HCT116 (cell line): ENCODE data around the gene RYR3.

Source experiments
- CEBPB ChIP-seq: IDR thresholded peaks from 2 replicates; pipeline ENCODE4 v1.6.1; 2012; ENCODE audit warnings: low read depth
- EGR1 ChIP-seq: IDR thresholded peaks from 2 replicates; pipeline ENCODE4 v1.6.1; 2012; ENCODE audit warnings: low read depth
- EZH2 ChIP-seq: fragments of 200-600 bp; sonication (generic); IDR thresholded peaks from 2 replicates; pipeline ENCODE4 v1.6.1; 2017; ENCODE audit warnings: antibody characterized with exemption, mixed run types
- EZH2phosphoT487 ChIP-seq: fragments of 200-600 bp; IDR thresholded peaks from 2 replicates; pipeline ENCODE4 v1.6.1; 2018; ENCODE audit warnings: antibody characterized with exemption, borderline replicate concordance
- FOSL1 ChIP-seq: IDR thresholded peaks from 2 replicates; pipeline ENCODE4 v1.6.1; 2012; ENCODE audit warnings: low read depth
- JUND ChIP-seq: IDR thresholded peaks from 2 replicates; pipeline ENCODE4 v1.6.1; 2012
- POLR2A ChIP-seq: IDR thresholded peaks from 2 replicates; pipeline ENCODE4 v1.7.0; 2011; ENCODE audit warnings: borderline replicate concordance; ENCODE audit not compliant: insufficient read depth, insufficient read length; ENCODE audit errors: extremely low read depth
- POLR2AphosphoS5 ChIP-seq: IDR thresholded peaks from 2 replicates; pipeline ENCODE4 v1.6.1; 2011; ENCODE audit warnings: mild to moderate bottlenecking, low read depth, low read length, moderate library complexity
- YY1 ChIP-seq: IDR thresholded peaks from 2 replicates; pipeline ENCODE4 v1.6.1; 2011; ENCODE audit warnings: low read length, low read depth, moderate library complexity, mild to moderate bottlenecking; ENCODE audit not compliant: insufficient replicate concordance; ENCODE audit errors: extremely low read depth
- TF ChIP-seq, protein P1 (sequence below), 3 experiments: fragments of 200-600 bp in 1 of 3; sonication (generic) in 1 of 3; IDR thresholded peaks in 2 of 3; conservative IDR thresholded peaks in 1 of 3; 2 replicates each; pipeline ENCODE4 v1.5.1; 2012 to 2017; ENCODE audit warnings: low read depth in 2 of 3, low read length in 2 of 3, antibody characterized with exemption in 1 of 3, borderline replicate concordance in 1 of 3, control low read depth in 1 of 3, mild to moderate bottlenecking in 1 of 3, mixed read lengths in 1 of 3, mixed run types in 1 of 3, moderate library complexity in 1 of 3; ENCODE audit not compliant: insufficient read depth in 1 of 3
- TF ChIP-seq, protein P2 (sequence below): IDR thresholded peaks from 2 replicates; pipeline ENCODE4 v1.6.1; 2012

DNA sequence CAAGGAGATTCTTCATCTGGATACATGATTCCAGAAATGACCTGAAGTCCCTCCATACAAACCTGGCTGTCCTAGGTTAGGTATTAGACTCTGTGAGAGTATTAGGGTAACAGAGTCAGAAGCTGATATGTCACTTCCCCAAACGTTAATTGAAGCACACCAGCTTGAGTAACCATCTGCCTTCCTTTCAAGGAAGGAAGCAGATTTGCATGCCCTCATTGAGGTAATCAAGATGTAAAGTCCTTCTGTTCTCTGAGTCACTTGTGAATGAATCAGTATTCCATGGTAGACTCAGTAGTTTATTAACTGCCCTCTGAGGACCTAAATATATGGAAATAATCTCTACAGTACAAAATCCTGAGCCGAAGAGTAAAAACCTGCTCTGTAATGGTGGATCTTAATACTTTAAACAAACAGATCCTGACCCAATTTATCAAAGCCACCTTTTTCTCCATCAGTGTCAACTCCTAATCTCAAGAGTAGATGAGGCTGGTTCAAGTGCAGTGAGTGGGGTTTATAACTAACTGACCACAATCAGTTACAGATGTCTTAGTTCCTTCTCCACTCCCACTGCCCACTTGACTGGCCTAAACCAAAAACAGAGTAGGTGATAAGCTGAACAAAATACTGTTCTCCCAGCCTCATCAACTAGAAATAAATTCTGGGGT is 411.4 kb downstream of the RYR3 start:
- TF ChIP-seq, protein P1, sequence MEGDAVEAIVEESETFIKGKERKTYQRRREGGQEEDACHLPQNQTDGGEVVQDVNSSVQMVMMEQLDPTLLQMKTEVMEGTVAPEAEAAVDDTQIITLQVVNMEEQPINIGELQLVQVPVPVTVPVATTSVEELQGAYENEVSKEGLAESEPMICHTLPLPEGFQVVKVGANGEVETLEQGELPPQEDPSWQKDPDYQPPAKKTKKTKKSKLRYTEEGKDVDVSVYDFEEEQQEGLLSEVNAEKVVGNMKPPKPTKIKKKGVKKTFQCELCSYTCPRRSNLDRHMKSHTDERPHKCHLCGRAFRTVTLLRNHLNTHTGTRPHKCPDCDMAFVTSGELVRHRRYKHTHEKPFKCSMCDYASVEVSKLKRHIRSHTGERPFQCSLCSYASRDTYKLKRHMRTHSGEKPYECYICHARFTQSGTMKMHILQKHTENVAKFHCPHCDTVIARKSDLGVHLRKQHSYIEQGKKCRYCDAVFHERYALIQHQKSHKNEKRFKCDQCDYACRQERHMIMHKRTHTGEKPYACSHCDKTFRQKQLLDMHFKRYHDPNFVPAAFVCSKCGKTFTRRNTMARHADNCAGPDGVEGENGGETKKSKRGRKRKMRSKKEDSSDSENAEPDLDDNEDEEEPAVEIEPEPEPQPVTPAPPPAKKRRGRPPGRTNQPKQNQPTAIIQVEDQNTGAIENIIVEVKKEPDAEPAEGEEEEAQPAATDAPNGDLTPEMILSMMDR (IDR thresholded peaks at IDR 0.05 in 2 of 3, conservative IDR thresholded peaks at IDR 0.05 in 1 of 3; ENCODE audit: borderline replicate concordance in 1 of 3, insufficient read depth in 1 of 3, low read depth in 2 of 3, low read length in 2 of 3), result no peak
- no peak for TF ChIP-seq POLR2AphosphoS5
- no peak for TF ChIP-seq POLR2A
- no peak for TF ChIP-seq EZH2
- no peak for TF ChIP-seq EZH2phosphoT487
- no peak for TF ChIP-seq CEBPB
- TF ChIP-seq EGR1, result no peak
- TF ChIP-seq YY1, result no peak
- TF ChIP-seq FOSL1, result no peak
- TF ChIP-seq, protein P2, sequence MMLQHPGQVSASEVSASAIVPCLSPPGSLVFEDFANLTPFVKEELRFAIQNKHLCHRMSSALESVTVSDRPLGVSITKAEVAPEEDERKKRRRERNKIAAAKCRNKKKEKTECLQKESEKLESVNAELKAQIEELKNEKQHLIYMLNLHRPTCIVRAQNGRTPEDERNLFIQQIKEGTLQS, result no peak
- no peak for TF ChIP-seq JUND
